ENCODE measurements around the gene IGFL2. TPM values are rescaled to one million over a fixed set of nuclear protein-coding genes. Genes with fewer than 3 reads are reported as not detected.

IGFL2 gene
- total and polyA plus RNA-seq, 2 experiments from 2014 or later, result not detected

DNA sequence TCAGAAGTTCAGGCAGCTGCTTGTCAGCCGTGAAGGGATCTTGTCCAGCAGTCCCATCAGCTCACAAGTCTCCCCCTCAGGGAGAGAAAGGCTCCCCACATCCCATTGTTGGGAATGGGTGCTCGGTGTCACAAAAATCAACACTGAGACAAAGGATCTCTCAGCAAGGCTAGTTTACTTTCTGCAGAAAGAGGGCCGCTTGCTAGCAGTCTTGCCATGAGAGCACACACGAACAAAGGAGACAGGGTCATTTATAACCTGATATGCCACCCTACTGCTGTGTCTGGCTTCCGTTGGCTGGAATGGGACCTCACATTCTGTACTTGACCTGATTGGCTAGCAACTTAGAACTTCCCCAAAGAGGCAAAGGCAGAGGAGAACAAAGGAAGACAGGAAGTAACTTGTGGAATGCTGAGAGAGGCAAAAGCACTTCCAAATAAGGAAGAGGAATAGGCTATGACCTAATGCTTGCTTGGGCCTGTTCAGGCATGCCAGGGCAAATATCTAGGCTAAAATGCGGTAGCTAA, 14.9 kb upstream of the IGFL2 start:
- no peaks in the 10 kb centered on the region for H3K9me2 ChIP-seq (ENCODE audit: insufficient read depth)
- in situ Hi-C loops (cut with MboI), result no loop called here
- H3F3A ChIP-seq (ENCODE audit: insufficient read depth), result peaks cover 36% of the 10 kb centered on the region
- H3K9ac ChIP-seq, result peak overlapping the region; percentile 64
- H3K27me3 ChIP-seq (replicated peaks; ENCODE audit: insufficient read depth), result no peaks in the 10 kb centered on the region
- peak; percentile 81 for DNase-seq
- peak overlapping the region; percentile 76 for H2AFZ ChIP-seq
- peaks cover 27% of the 10 kb centered on the region for H3K4me1 ChIP-seq (ENCODE audit: insufficient read depth)
- peak overlapping the region; percentile 91 for H3K27ac ChIP-seq
- peak overlapping the region; percentile 41 for H3K4me3 ChIP-seq
- H3K9me3 ChIP-seq (ENCODE audit: low read depth), result no peaks in the 10 kb centered on the region
- H3K79me2 ChIP-seq (ENCODE audit: insufficient read depth), result no peaks in the 10 kb centered on the region
- no peaks in the 10 kb centered on the region for H4K20me1 ChIP-seq (ENCODE audit: insufficient read depth)
- WGBS, 2 experiments (ENCODE audit: low coverage in 1 of 2, low lambda C conversion rate in 2 of 2, missing lambda C conversion rate in 2 of 2), result 24 to 26% methylated on average over 6 of the region's 6 CpGs
- peak overlapping the region; percentile 75 for H3K4me2 ChIP-seq (ENCODE audit: unreplicated experiment)
- no peak for TF ChIP-seq EZH2 (IDR thresholded peaks at IDR 0.05; ENCODE audit: insufficient read depth, poor library complexity, severe bottlenecking)
- no peak for TF ChIP-seq EZH2phosphoT487 (IDR thresholded peaks at IDR 0.05; ENCODE audit: insufficient read depth, low read depth)
- no peaks in the 10 kb centered on the region for H3K36me3 ChIP-seq (ENCODE audit: low read depth)

DNA sequence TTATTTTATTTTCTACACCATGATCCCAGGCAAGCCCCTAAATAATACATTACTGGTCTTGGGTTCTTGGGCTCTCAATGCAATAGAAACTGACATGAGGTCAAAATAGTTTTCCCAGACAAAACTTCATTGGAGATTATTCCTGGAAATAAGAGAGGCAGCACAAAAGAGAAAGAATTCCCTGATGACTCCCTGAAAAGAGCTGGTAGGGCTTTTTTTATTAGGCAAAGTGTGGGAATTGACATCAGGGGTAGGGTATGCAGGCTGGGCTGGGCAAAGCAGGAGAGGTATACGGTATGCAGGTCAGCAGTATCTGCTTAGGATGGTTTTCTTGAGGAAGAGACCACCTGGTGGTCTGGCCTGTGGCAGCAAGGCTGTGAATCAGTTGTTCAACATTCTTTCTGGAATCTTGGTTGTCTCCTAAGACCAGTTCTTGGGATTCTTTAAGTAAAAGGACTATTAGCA, 14.2 kb upstream of the IGFL2 start:
- Histone ChIP-seq H3K27me3 (replicated peaks; ENCODE audit: insufficient read depth) (no peaks in the 10 kb centered on the region), H3K79me2 (ENCODE audit: insufficient read depth) (no peaks in the 10 kb centered on the region), H4K20me1 (ENCODE audit: insufficient read depth) (no peaks in the 10 kb centered on the region), H3K4me2 (ENCODE audit: unreplicated experiment) (peak overlapping the region; percentile 42), H3K4me1 (ENCODE audit: insufficient read depth) (peaks cover 27% of the 10 kb centered on the region), H2AFZ (peak overlapping the region; percentile 76), H3K36me3 (ENCODE audit: low read depth) (no peaks in the 10 kb centered on the region), H3K9ac (peak overlapping the region; percentile 64), H3K9me3 (ENCODE audit: low read depth) (no peaks in the 10 kb centered on the region), H3K9me2 (ENCODE audit: insufficient read depth) (no peaks in the 10 kb centered on the region), H3K4me3 (no peak overlapping the region), H3F3A (ENCODE audit: insufficient read depth) (peaks cover 36% of the 10 kb centered on the region), H3K27ac (peak overlapping the region; percentile 91)
- whole genome bisulfite sequencing, 2 experiments (ENCODE audit: low coverage in 1 of 2, low lambda C conversion rate in 2 of 2, missing lambda C conversion rate in 2 of 2), result 67 to 80% methylated on average over 1 of the region's 1 CpG
- no peak for DNase-seq
- in situ Hi-C loops (cut with MboI), result no loop called here
- TF ChIP-seq EZH2 (IDR thresholded peaks at IDR 0.05; ENCODE audit: insufficient read depth, poor library complexity, severe bottlenecking) (no peak), EZH2phosphoT487 (IDR thresholded peaks at IDR 0.05; ENCODE audit: insufficient read depth, low read depth) (no peak)

GRCh38 chr19:46134527-46134926, 13.5 kb upstream of the IGFL2 start:
- Histone ChIP-seq H3F3A (ENCODE audit: insufficient read depth) (peaks cover 36% of the 10 kb centered on the region), H2AFZ (0 out of 2 replicates have a peak overlapping the region, but pooled peaks have one; percentile 3), H3K36me3 (ENCODE audit: low read depth) (no peaks in the 10 kb centered on the region), H3K4me1 (ENCODE audit: insufficient read depth) (peaks cover 27% of the 10 kb centered on the region), H3K27ac (no peak overlapping the region), H3K79me2 (ENCODE audit: insufficient read depth) (no peaks in the 10 kb centered on the region), H3K9me3 (ENCODE audit: low read depth) (no peaks in the 10 kb centered on the region), H4K20me1 (ENCODE audit: insufficient read depth) (no peaks in the 10 kb centered on the region), H3K4me3 (no peak overlapping the region), H3K4me2 (ENCODE audit: unreplicated experiment) (no peak overlapping the region), H3K9ac (no peak overlapping the region), H3K27me3 (replicated peaks; ENCODE audit: insufficient read depth) (no peaks in the 10 kb centered on the region), H3K9me2 (ENCODE audit: insufficient read depth) (no peaks in the 10 kb centered on the region)
- in situ Hi-C loops (cut with MboI), result no loop called here
- no peak for DNase-seq
- no peak for TF ChIP-seq EZH2 (IDR thresholded peaks at IDR 0.05; ENCODE audit: insufficient read depth, poor library complexity, severe bottlenecking)
- no peak for TF ChIP-seq EZH2phosphoT487 (IDR thresholded peaks at IDR 0.05; ENCODE audit: insufficient read depth, low read depth)

DNA sequence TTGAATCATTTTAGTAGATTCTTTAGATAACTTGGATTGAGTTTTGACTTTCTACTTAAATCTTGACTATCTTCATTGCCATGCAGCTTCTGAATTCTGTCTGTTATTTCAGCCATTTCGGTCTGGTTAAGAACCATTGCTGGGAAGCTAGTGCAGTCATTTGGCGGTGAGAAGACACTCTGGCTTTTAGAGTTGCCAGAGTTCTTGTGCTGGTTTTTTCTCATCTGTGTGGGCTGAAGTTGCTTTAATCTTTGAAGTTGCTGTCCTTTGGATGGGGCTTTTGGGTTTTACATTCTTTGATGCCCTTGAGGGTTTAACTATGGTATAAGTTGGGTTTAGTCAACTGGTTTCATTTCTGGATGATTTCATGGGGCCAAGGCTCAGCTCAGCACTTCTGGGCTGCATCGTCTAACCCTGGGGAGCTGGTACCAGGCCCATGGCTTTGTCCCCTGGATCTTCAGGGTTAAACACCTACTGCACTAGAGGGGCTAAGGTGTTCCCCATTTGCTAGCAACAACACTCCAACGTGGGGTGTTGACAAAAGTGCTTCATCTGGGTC, 10.0 kb upstream of the IGFL2 start:
- no peak for DNase-seq
- 53 to 59% methylated on average over 4 of the region's 4 CpGs for WGBS, 2 experiments (ENCODE audit: low coverage in 1 of 2, low lambda C conversion rate in 2 of 2, missing lambda C conversion rate in 2 of 2)
- H4K20me1 ChIP-seq (ENCODE audit: insufficient read depth), result no peaks in the 10 kb centered on the region
- H3K79me2 ChIP-seq (ENCODE audit: insufficient read depth), result no peaks in the 10 kb centered on the region
- H3K4me2 ChIP-seq (ENCODE audit: unreplicated experiment), result no peak overlapping the region
- H3K27ac ChIP-seq, result no peak overlapping the region
- H3K4me3 ChIP-seq, result no peak overlapping the region
- H3K9ac ChIP-seq, result no peak overlapping the region
- no peaks in the 10 kb centered on the region for H3K9me3 ChIP-seq (ENCODE audit: low read depth)
- TF ChIP-seq EZH2phosphoT487 (IDR thresholded peaks at IDR 0.05; ENCODE audit: insufficient read depth, low read depth) (no peak), EZH2 (IDR thresholded peaks at IDR 0.05; ENCODE audit: insufficient read depth, poor library complexity, severe bottlenecking) (no peak)
- no peaks in the 10 kb centered on the region for H3K27me3 ChIP-seq (replicated peaks; ENCODE audit: insufficient read depth)
- H3K9me2 ChIP-seq (ENCODE audit: insufficient read depth), result no peaks in the 10 kb centered on the region
- H2AFZ ChIP-seq, result no peak overlapping the region
- in situ Hi-C loops (cut with MboI), result no loop called here
- no peaks in the 10 kb centered on the region for H3K36me3 ChIP-seq (ENCODE audit: low read depth)
- H3K4me1 ChIP-seq (ENCODE audit: insufficient read depth), result peaks cover 16% of the 10 kb centered on the region
- peaks cover 8% of the 10 kb centered on the region; the same call in 1 of the 2 replicates for H3F3A ChIP-seq (ENCODE audit: insufficient read depth)
